HG02763 (cell line): Measurements from ENCODE around the gene DAB2IP.

Experiments used
- ATAC-seq: cut with Tn5 transposase; IDR thresholded peaks from one replicate; pipeline ENCODE4 v1.9.1; 2021; ENCODE audit warnings: mild to moderate bottlenecking, moderate library complexity; ENCODE audit not compliant: unreplicated experiment

The DAB2IP gene

GRCh38 chr9:121700832-121701419 is 49.5 kb downstream of the DAB2IP start:
- no peak for ATAC-seq

DNA sequence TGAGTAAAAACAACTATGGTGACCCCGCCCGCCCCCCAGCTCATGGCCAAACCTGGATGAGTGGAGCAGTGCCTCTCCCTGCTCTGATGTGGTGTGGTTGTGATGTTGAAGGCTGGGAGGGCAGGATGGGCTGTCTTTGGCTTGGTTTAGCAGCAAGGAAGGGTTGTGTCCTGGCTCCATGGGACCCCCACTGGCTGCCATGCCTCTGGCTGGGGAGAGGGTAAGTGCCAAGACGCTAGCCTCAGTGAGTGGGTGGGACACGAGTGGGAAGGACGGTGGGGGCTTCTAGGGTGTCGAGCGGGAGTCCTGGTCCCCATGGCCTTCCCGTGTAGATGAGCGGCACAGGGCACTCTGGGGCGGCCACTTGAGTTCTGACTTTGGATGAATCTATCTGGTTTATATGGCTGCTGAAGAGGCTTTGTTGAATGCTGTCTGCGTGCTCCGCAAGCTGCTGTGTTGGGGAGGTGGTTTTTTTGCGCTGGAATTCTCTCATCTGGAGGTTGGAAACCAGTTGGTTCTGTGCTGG is 50.4 kb downstream of the DAB2IP start:
- no peak for ATAC-seq

DNA sequence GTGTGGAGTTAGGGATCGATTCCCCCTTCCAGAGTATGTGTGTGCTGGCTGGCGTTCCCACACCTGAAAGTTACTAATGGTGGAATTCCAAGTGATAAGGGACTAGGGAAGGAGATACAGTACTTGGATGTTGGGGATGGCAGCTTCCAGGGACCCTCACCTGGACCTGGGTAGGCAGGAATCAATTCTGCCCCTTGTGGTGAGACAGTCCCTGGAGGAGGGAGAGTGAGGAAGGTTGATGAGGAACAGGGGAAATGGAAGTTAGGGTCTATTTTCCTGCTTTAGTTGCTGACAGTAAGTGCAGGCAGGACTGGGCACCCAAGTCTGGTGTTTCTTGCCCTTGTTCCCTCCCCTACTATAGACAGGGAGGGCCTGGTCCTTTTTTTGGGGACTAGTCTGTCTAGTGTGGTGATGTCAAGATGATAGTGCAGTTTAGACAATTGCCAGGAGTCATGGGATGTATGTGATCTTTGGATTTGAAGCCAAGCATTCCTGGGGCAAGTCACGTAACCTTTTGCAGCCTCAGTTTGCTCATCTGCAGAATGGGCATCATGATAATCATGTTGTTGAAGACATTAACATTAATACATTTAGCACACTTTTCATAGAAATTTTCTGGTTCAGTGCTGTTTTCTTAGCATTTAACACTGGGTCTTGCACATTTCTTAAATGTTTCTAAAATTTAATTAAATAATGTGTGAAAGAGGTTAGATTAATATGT is 51.7 kb downstream of the DAB2IP start:
- no peak for ATAC-seq

DNA sequence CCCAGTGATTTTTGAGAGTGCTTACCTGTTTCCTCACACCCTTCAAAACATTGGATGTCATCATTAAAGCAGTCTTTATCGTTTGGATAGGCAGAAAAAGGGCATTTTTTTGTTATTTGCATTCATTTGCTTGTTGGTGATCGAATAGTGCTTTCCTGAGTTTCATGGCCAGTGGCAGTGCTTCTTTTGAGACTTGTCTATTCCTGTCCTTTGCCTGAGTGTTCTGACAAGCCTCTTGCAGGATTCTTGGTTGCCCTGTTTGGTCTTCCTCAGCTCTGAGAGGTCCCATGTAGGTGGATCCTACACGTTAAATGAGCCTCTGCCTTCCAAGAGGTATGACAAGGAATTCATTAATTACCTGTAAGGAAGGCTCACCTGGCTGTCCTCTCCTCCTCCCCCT is 52.8 kb downstream of the DAB2IP start:
- no peak for ATAC-seq

GRCh38 chr9:121706149-121706750 is 54.8 kb downstream of the DAB2IP start:
- ATAC-seq: no peak

GRCh38 chr9:121707477-121708424 is 56.3 kb downstream of the DAB2IP start:
- peak; percentile 65 for ATAC-seq

- no peak for ATAC-seq
Measured at GRCh38 chr9:121708768-121709488, 57.5 kb downstream of the DAB2IP start.

- ATAC-seq: no peak
Measured at GRCh38 chr9:121709798-121710197, 58.4 kb downstream of the DAB2IP start.

GRCh38 chr9:121711281-121711680 is 59.8 kb downstream of the DAB2IP start:
- no peak for ATAC-seq

GRCh38 chr9:121711797-121712196 is 60.4 kb downstream of the DAB2IP start:
- no peak for ATAC-seq

DNA sequence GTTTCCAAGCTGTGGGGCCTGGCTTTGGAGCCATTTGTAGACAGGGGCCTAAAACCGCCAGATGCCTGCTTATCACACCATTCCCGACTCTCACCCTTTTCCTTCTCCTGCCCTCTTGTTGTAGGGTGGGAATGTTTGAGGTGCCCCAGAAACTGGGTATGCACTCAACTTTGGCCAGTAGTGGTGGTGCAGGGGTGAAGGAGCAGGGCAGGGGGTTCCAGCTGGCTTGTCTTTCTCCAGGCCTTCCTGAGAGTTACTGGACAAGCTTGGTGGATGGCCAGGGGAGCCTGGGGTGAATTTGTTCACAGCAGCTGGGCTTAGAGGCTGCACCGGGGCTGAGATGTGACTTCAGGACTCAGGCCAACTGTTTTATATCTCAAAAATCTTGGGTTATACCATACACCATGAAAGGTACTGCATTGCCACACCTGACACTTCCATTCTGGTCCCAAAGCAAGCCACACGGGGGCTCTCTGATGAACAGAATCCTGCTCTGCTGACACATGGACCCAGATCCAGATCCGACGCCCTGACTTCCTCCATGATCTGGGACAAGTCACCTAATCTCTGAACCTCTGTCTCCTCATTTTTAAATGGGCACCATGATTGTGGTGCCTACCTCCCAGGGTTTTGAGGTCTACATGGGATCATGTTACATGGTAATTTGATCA is 62.1 kb downstream of the DAB2IP start:
- no peak for ATAC-seq

- ATAC-seq: no peak
Measured at GRCh38 chr9:121714075-121714705, 62.8 kb downstream of the DAB2IP start.

DNA sequence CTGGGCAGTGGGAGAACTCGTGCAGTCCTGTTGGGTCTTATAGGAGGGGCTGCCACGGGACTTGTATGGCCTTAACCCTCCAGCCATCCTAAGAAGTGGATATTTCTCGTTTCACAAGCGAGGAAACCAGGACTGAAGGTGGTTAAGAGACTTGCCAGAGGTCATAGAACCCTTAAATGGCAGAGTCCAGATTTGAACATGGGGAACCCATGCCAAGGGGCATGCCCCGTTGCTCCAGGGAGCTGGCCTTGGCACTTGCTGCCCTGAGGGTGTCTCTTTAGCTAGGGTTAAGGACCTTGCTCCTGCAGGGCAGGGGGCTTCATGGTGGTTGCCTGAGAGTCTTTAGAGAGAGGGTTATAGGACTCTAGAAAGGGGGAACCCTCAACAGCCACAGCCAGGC is 63.4 kb downstream of the DAB2IP start:
- no peak for ATAC-seq

- no peak for ATAC-seq
Measured at GRCh38 chr9:121717141-121717991, 65.9 kb downstream of the DAB2IP start.

- no peak for ATAC-seq
Measured at GRCh38 chr9:121718084-121718483, 66.7 kb downstream of the DAB2IP start.

DNA sequence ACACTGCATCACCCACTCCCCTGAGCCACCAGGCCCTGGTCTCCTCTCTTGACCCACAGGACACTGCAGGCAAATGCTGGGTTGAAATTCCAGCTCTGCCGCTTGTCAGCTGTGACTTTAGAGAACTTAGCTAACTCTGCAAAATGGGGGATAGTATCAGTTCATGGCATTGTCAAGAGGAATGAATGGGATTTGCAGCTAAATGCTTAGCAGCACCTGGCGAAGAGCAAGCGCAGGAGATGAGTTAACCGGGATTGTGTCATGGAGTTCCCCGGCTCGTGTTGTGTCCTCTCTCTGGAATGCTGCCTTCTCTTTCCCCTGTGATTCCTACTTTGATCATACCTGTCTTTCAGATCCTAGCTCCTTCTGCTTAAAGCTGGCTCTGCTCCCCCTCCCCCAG is 67.1 kb downstream of the DAB2IP start:
- no peak for ATAC-seq

DNA sequence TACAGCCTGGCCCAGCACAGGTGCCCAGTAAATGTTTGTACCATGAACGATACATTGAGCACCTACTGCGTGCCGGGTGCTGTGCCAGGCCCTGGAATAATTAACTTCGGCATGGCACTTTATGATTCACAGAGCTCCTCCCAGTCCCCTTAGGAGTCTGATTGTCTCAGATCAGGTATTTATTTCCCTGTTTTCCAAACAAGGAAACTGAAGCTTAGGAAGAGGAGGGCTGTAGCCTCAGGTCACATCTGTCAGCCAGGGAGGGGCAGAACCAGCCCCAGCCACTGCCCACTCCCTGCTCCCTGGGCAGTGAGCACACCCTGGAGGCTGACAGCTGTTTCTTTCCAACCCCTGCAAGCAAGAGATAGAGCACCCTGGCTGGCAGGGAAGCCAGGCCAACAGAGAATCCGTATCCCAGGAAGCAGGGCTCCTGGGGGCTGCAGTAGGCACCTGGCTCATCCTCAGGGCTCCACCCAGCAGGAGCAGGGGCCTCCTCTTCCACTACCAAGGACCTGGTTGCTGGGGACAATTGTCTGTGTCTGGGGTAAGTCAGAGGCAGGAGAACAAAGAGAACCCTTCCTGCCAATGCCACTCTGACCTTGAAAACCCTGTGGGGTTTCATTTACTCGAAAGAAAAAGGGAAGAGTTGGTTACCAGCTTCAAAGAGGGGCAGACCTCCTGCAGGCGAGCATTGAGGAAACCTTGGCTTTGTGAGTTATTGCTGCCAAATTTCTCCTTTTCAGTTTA is 69.0 kb downstream of the DAB2IP start:
- no peak for ATAC-seq

GRCh38 chr9:121721058-121721350 is 69.6 kb downstream of the DAB2IP start:
- ATAC-seq: no peak
